ENCODE measurements around the gene MRPL38. TPM values are rescaled to one million over a fixed set of nuclear protein-coding genes. Genes with fewer than 3 reads are reported as not detected.
"Not testable (repeated sequence)": the region's sequence is repeated elsewhere in the genome, so short reads cannot be mapped to it uniquely, and the experiment has no call there.

MRPL38 gene
- total RNA-seq, 2 donors from 2014 or later = 101 to 105 TPM

GRCh38 chr17:75875182-75875939 lies 29.3 kb downstream of the MRPL38 start:
- DNase-seq (ENCODE audit: low spot score in 2 of 2) (no peak), ATAC-seq (no peak)
- Mint-ChIP-seq H3K27ac (peak overlapping the region; percentile 44 to 84), H3K9me3 (no peaks in the 10 kb centered on the region), H3K36me3 (peaks cover 0 to 15% of the 10 kb centered on the region in 2 donors)

- ATAC-seq = no peak
- peak overlapping the region in 1 of 2 donors; percentile 42 for H3K27ac Mint-ChIP-seq
- H3K9me3 Mint-ChIP-seq = no peaks in the 10 kb centered on the region
- H3K36me3 Mint-ChIP-seq = peaks cover 0 to 15% of the 10 kb centered on the region in 2 donors
- DNase-seq (ENCODE audit: low spot score in 2 of 2) = no peak
Measured at GRCh38 chr17:75874323-75875181, 30.1 kb downstream of the MRPL38 start.

GRCh38 chr17:75873587-75874322 lies 30.9 kb downstream of the MRPL38 start:
- H3K36me3 Mint-ChIP-seq = peaks cover 0 to 15% of the 10 kb centered on the region in 2 donors
- H3K27ac Mint-ChIP-seq = peak overlapping the region in 1 of 2 donors; percentile 64
- H3K9me3 Mint-ChIP-seq = no peaks in the 10 kb centered on the region
- DNase-seq (ENCODE audit: low spot score in 2 of 2) (no peak), ATAC-seq (no peak)

GRCh38 chr17:75872434-75873351 lies 32.0 kb downstream of the MRPL38 start:
- Mint-ChIP-seq H3K27ac (peak overlapping the region; percentile 64 to 92), H3K36me3 (peaks cover 0 to 13% of the 10 kb centered on the region in 2 donors), H3K9me3 (no peaks in the 10 kb centered on the region)
- ATAC-seq (no peak), DNase-seq (ENCODE audit: low spot score in 2 of 2) (no peak)

- H3K36me3 Mint-ChIP-seq, H3K9me3 Mint-ChIP-seq, H3K27ac Mint-ChIP-seq: not testable (repeated sequence)
Measured at GRCh38 chr17:75870228-75870627, 34.5 kb downstream of the MRPL38 start.

GRCh38 chr17:75869282-75870141 lies 35.2 kb downstream of the MRPL38 start:
- Mint-ChIP-seq H3K36me3 (no peaks in the 10 kb centered on the region), H3K9me3 (no peaks in the 10 kb centered on the region), H3K27ac (no peak overlapping the region)
- ATAC-seq = no peak
- DNase-seq (ENCODE audit: low spot score in 2 of 2) = no peak

More at GRCh38 chr17:75870228-75870627, 34.5 kb downstream of the MRPL38 start:
- not testable (repeated sequence) for DNase-seq (ENCODE audit: low spot score in 2 of 2); ATAC-seq

- H3K27ac Mint-ChIP-seq = peak overlapping the region in 1 of 2 donors; percentile 35
- not testable (repeated sequence) for DNase-seq (ENCODE audit: low spot score in 2 of 2); H3K9me3 Mint-ChIP-seq; ATAC-seq; H3K36me3 Mint-ChIP-seq
Measured at GRCh38 chr17:75868730-75869281, 35.9 kb downstream of the MRPL38 start.

GRCh38 chr17:75865404-75866188 lies 39.1 kb downstream of the MRPL38 start:
- not testable (repeated sequence) for H3K36me3 Mint-ChIP-seq; ATAC-seq; H3K9me3 Mint-ChIP-seq; DNase-seq (ENCODE audit: low spot score in 2 of 2)
- peak overlapping the region in 1 of 2 donors; percentile 72 for H3K27ac Mint-ChIP-seq

GRCh38 chr17:75864887-75865286 lies 39.8 kb downstream of the MRPL38 start:
- peak; percentile 59 to 80 for ATAC-seq
- not testable (repeated sequence) for H3K36me3 Mint-ChIP-seq; H3K9me3 Mint-ChIP-seq; DNase-seq (ENCODE audit: low spot score in 2 of 2)
- H3K27ac Mint-ChIP-seq = peak overlapping the region in 1 of 2 donors; percentile 72

- peak overlapping the region; percentile 65 to 72 for H3K27ac Mint-ChIP-seq
- no peaks in the 10 kb centered on the region for H3K9me3 Mint-ChIP-seq
- DNase-seq (ENCODE audit: low spot score in 2 of 2) = peak in 1 of 2 donors; percentile 36
- peak; percentile 72 to 80 for ATAC-seq
- H3K36me3 Mint-ChIP-seq = no peaks in the 10 kb centered on the region
Measured at GRCh38 chr17:75864448-75864871, 40.2 kb downstream of the MRPL38 start.

GRCh38 chr17:75861927-75862317 lies 42.8 kb downstream of the MRPL38 start:
- Mint-ChIP-seq H3K9me3 (no peaks in the 10 kb centered on the region), H3K27ac (no peak overlapping the region), H3K36me3 (no peaks in the 10 kb centered on the region)
- ATAC-seq = no peak
- no peak for DNase-seq (ENCODE audit: low spot score in 2 of 2)

GRCh38 chr17:75859358-75859757 lies 45.3 kb downstream of the MRPL38 start:
- DNase-seq (ENCODE audit: low spot score in 2 of 2); ATAC-seq; H3K36me3 Mint-ChIP-seq; H3K9me3 Mint-ChIP-seq: not testable (repeated sequence)
- H3K27ac Mint-ChIP-seq = peak overlapping the region in 1 of 2 donors; percentile 64

- Mint-ChIP-seq H3K9me3 (no peaks in the 10 kb centered on the region), H3K36me3 (no peaks in the 10 kb centered on the region), H3K27ac (peak overlapping the region in 1 of 2 donors; percentile 93)
- DNase-seq (ENCODE audit: low spot score in 2 of 2) = peak in 1 of 2 donors; percentile 30
- ATAC-seq = no peak
Measured at GRCh38 chr17:75856062-75856756, 48.5 kb downstream of the MRPL38 start.

Data from activated naive CD4-positive, alpha-beta T cell treated with anti-CD3 and anti-CD28 coated beads, Interleukin-2, amount 50 U/mL, for 72 hours (primary cell).